Measurements from ENCODE around the gene SOX5.

The SOX5 gene

DNA sequence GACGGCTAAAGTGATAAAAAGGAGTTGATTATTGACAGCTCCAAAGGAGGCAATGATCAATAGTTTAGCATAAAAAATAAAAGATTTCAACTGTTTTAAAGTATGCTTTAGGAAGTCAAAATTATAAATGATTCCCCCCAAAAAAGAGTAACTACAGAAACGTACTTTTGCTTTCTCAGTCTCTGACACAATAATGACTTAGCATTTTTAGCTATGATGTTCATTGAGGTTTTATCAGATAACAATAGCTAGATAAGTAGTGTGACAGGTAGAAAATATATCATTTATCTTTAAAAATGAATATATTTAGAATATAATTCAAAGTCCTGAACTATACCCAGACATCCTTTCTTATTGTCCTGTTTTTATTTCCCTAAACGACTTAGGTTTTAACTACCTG is 352.9 kb downstream of the SOX5 start:
- DNase-seq (ENCODE audit: low spot score), result no peak

DNA sequence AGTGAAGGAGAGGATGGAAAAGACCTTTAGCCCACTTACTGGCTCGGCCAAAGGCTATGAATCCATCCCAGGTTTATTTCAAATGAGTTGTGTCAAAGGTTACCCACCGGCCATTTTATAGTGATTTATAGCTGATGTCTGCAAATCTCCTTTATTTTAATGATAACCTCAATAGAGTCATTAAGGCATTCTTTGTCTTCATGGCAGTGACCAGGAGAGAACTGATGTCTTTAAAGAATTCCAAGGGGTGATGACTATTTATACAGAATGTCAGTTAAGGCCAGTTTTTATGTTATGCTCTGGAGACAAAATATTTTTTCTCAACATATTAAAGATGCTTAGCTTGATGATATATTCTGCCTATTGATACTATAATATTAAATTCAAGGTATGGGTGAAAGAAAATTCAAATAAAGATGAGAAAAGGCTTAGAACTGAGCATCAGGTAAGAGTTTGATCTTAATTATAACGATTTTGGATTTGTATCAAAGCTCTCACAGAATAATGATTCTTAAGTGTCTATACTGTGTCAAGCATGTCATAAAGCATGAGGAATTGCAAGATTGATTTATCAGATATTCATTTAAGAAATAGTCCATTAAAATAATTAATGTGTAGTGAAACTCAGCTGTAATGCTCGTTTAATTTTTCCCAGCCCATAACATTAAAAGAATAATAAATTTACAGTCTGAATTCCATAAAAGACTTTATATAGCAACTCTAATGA is 361.5 kb downstream of the SOX5 start:
- no peak for DNase-seq (ENCODE audit: low spot score)

DNA sequence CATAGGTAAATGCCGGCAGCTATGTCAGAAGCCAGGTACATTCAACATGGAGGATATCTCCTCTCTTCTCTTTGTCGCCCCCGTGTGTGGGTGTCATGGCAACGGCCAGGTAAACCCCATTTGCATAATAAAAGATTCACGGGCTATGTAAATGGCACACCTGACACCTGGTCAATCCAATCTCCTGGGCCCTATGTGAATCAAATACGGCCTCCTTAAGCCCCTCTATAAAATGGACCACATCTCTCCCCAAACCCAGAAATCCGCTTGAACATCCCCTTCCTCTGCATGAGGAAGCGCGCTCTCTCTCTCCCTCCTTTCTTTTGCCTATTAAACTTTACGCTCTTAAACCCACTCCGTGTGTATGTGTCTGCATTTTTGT is 363.7 kb downstream of the SOX5 start:
- DNase-seq (ENCODE audit: low spot score), result no peak

DNA sequence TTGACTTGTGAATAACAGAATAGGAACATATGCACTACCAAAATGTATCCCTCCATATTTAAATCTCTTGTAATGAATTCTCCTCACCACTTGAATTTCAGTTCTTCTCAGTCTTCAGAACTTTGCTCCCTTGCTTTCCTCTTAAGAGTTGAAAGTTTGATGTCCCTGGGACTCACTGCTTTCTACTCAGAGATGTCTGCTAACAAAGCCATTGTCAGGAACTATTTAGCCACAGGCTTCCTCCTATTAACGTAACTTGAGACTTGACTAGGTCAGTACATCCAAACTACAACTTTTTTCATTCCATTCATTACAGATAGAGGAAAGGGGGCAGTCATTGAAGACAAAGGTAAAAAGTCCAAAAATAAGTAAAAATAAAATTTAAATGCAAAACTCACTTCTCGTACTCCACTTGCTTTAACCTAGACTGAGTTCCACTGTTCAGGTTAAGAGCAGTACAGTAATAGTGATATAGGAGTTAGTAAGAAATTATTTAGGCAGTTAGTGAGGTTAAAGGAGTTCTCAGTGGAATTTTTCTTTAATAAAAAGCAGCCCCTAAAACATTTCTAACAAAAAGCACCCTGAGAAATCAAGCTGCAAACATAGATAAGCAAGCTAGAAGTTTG is 364.2 kb downstream of the SOX5 start:
- DNase-seq (ENCODE audit: low spot score), result no peak

DNA sequence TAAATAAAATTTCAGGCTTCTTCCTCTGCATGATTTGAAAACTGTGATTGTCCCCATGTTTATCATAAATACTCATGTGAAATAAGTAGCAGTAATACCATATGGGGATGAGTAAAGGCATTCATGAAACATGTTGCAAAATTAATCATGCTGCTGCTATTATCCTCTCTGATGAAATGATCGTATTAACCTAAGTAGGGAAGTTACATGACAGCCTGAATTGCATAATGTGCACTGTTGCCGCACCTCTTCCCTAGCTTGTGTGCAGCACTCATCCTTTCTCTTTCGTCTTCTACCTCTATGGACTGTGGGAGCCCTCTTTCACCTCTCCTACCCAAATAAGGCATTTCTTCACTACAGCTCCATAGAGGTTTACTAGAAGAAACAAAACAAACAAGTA is 367.6 kb downstream of the SOX5 start:
- no peak for DNase-seq (ENCODE audit: low spot score)

DNA sequence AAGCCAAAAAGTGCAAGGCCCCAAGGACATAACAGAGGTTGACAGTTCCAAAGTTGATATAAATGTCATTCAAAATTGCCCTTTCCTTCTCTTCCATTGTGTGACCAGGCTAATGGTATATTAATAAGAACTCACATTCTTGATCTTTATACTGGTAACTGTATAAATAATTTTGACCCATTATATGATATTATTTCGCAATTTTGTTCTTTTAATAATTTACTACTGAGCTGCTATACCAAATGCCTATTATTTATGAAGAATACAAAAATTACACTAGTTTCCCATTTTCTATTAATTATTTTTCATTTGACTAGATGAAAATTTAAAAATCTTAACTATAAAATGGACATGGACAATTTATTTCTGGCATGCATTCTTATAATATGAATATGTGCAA is 370.2 kb downstream of the SOX5 start:
- DNase-seq (ENCODE audit: low spot score), result no peak

DNA sequence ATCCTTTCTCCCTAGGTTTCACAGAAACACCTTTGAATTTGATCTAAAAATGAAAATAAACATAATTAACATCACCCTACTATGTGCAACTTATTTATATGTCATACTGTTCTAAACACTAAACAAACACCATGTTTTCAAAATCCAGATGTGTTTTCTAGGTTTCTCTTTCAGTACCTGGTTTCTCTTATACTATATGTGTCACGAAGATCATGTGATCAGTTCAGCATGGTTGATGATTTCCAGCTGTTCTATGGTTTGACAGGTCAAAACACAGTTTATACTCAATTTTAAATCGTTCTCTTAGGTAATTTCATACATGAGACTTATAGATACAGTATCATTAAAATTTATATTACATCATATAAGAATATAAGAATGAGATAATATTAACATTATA is 373.1 kb downstream of the SOX5 start:
- DNase-seq (ENCODE audit: low spot score), result no peak

DNA sequence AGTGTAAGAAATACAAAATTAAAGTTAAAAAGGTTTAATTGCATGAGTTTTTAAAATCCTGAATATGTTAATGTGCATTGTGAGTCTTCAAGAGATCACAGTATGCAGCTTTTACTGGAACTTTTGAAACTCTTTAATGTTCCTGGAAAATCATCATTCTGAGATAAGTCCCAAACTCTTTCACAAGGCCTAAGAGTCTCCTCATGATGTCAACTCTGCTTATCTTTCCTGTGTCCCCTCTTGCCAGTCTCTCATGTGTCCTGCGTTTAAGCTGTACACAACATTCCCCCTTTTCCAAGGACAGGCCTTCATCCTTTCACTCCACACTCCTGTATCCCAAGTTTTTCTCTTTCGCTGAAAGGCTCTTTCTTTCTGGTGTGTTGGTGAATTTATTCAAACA is 380.1 kb downstream of the SOX5 start:
- DNase-seq (ENCODE audit: low spot score), result no peak

DNA sequence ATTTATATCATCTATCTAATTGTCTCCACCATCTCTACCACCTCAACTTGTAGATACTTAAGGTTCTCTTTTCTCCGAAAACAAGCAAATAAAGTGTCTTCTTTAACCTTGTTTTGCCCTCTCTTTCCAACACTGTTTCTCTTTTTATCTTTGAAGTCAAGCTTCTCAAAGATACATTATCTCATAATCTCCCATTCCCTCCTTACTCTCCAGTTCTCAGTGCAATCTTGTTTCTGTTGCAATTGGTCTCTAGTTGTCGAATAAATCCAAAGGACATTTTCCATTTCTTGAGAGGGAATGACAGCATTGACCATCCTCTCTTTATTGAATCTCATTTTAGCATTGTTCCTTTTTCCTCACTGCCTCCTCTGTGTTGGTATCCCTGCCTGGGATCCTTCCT is 383.3 kb downstream of the SOX5 start:
- no peak for DNase-seq (ENCODE audit: low spot score)

DNA sequence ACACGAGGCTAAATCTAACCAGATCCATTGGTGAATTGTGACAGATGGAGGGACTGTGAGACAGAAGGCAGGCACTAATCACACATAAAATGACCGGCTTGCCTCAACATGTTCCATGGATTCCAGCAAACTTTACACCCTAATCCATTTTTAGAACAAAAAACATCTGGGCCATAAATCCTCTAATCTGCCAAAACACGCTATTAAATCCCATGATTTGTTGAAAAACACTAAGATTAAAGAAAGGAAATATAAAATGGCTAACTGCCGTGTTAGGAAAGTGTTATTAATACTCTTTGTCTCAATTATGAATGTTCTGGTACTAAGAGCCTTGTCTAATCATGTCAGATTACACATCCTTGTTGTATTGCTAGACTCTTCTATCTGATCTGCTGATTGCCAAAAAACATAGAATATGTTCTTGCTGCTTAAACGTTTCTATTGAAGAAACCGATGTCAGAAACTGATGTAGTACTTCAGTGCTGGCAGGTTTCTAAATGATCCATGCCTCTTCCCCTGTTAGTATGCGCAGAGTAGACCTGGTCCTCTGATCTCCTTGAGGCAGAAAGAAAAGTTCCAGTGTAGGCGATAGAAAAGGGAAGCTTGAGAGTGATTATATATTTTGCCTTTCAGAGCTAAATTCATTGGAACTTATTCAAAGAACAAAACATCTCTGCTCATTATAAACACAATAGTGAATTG is 384.9 kb downstream of the SOX5 start:
- DNase-seq (ENCODE audit: low spot score), result no peak

DNA sequence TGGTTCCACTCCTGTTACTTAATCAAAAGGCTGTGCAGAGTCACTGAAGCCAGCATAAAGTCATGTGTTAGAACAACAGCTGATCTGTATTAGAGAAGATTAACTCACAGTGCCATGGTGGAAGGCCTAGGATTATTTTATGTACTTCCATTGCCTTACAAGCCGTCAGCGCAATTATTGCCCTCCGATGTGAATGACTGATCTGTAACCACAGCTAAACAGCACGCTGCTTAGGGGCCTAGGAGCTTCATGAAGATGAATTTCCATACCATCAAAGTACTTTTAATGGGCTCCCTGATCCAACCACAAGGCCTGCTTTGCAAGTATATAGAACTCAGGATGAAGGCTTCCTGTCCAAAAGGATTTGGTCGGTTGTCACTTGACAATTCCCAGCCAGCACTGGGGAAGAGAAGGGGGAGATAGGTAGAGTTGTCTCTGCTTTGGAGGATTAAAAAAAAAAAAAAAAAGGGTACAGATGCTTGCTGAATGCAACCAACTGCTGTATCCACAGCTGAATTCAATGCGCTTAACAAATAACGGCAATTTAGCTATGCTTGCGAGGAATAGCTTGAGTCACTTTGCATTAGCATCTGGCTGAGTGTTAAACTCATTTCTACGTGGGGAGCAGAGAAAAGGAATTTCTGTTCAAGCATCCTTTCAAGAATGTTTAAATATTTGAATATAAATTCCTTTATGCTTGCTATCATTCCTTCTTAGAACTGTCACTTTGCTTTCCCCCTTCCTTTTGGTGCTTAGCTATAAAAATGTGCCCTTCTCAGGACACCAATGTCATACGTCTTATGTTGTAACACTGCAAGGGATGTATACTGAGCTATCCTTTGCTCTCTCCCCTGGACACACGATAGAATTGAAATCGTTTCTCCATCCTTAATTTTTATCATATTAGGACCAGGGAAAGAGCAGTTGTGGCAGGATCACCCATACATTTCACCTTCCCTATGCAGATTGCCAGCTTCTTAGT is 387.8 kb downstream of the SOX5 start:
- no peak for DNase-seq (ENCODE audit: low spot score)

DNA sequence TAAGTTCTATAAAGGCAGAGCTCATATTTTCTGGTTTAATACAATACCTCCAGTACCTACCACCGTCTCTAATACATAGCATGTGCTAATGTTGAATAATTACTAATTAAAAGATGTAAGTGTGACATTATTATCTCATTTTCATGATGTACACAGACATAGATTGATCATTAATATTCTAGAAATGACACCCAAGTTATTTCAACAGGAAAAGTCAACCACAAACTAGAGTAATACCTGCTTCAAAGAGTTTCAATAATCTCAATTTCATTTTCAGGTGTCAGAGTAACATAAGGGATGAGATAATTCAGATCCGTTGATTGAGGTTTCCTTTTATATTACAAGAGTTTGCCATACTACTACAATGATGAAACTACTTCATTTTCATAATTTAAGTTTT is 388.9 kb downstream of the SOX5 start:
- DNase-seq (ENCODE audit: low spot score), result no peak

DNA sequence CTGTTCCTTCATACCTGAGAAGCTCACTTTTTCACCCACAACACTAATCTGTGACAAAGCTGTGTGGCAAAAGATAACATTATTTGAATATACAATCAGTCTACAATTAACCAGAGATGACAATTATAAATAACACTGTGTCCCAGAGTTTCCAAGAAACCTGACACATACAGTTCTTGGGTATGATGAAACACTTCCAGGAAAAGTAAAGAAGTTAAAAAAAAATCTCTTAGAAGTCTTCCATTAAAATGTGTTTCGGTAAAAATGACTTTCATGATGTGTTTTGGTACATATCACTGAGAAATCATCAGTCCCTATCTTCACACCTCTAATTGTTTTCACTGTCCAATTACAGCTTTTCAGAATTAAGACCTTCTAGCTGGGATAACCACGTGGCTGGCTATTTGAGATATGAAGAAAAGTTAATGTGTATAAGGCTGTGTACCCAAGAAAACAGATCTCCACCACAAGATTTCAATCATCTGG is 390.2 kb downstream of the SOX5 start:
- DNase-seq (ENCODE audit: low spot score), result no peak

DNA sequence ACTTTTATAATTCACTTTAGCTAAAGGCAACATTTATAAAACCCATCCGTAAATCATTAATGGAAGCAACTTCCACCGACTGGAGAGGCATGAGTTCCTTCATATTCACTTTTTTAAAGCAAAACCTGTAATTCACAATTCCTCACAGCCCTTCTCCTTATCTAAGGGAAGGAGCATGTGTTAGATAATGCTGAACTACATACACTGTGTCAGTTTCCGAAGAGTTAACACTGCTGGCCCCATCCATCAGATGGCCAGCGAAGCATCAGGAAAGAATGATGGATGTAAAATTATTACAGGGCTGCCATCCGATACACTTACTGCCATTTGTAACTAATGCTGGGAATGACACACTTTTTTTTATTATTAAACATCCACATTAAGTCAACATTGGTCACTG is 392.8 kb downstream of the SOX5 start:
- DNase-seq (ENCODE audit: low spot score), result no peak

DNA sequence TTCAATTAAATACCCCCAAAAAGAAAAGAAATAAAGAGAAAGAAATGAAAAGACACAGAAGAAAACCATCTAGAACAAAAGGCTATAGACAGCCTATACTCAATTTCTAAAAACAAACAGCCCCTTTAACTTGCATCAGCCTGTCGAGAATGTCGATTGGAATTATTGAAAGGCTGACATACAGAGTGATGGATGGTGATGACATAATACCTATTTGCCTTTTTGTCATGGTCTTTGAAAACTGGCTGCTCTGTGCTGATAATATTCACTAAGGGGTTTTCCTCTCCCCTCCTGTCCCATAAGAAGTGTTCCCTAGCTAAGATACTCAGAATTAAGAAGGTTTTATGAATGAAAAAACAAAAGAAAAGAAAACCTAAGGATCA is 393.7 kb downstream of the SOX5 start:
- DNase-seq (ENCODE audit: low spot score), result no peak

DNA sequence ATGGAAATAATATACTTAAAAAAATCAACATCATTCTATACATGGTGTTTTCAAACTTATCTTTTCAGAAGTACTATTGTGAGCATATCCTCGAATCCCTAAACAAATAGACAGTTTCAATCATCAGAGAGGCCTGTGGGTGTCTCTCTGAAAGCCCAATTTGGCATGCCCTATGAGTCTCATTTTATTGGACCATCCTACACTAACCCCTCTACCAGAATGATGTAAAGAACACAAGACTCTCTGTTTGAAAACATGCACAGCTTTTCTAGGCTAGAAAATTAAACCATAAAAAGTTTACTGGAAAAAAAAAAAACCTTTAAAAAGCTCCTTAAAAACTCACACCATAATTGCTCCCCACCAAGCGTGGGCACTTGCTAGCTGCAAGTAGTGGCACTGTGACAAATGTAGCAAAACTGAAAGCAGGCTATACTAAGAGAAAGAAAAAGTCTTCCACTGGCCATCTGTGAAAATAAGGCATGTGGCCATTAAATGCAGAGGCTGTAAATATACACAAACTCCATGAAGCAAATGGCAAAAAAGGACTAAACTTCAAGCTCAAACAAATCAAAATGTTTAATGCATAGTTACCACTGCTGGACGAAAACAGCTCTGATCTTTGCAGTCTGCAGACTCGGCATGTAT is 394.2 kb downstream of the SOX5 start:
- no peak for DNase-seq (ENCODE audit: low spot score)

DNA sequence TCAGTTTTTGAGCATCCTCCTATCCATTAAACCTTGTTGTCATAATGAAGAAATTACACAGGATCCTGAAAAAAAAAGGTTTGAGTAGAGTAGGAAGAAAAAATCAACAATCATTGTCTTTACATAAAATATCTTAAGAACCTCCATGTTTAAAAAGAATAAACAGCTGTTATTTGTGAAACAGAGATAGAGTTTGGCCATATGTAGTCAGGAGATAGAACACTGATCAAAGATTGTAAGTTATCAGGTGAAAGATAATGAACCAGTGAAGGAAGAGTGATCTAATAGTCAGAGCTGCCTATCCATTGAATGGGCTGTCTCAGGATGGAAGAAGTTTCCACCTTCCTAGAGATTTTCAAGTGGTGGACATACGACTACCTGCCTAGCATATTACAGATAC is 397.1 kb downstream of the SOX5 start:
- DNase-seq (ENCODE audit: low spot score), result no peak

DNA sequence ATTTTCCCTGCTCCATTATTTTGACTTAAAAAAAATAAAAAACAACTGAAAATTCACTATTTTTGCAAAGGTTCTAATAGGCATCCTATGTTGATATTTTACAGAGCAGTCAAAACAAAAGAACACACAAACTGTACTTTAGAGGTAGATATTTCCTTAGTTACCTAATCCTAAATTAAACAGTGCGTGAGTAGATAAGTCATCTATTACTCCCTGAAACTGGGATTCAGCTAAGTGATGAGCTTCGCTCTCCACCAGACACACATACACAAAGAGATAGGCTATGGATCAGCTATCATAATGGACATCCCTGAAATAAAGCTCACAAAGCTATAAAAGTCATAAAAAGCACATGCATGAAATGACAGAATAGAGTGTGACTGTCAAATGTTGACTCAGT is 398.7 kb downstream of the SOX5 start:
- DNase-seq (ENCODE audit: low spot score), result no peak

DNA sequence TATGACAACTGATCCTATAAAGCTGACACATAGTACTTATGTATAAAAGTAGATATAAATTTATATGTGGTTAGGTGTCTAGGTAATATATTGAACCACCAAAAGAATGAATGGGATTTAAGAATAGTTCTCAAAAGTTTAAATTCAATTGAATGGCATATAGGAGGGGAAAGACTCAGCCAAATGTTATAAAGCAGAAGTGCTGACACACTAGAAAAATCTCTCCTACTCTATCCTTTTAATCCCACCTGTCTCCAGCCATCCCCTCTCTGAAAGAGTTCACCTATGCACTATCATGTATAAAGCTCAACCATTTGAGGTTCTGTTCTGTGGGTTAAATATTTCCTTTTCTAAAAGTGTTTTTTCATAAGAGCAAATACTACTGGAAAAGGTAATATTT is 400.7 kb downstream of the SOX5 start:
- DNase-seq (ENCODE audit: low spot score), result no peak

DNA sequence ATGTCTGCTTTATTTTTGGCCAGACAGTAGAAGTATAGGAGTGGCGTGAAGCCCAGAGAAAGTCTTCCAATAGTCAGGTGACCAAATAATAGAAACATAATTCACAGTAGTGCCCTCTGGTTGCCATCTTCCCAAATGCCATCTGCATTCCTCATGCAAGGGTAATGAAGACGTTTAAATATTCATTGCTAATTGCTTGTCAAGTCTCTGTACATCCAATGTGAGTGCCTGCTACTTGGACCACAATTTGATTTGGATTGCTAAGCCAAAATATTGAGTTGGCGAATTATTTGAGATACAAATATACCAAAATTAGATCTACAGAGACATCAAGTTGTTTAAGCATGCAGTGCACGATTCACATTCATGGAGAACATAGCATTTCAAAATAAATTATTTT is 402.7 kb downstream of the SOX5 start:
- DNase-seq (ENCODE audit: low spot score), result no peak

DNA sequence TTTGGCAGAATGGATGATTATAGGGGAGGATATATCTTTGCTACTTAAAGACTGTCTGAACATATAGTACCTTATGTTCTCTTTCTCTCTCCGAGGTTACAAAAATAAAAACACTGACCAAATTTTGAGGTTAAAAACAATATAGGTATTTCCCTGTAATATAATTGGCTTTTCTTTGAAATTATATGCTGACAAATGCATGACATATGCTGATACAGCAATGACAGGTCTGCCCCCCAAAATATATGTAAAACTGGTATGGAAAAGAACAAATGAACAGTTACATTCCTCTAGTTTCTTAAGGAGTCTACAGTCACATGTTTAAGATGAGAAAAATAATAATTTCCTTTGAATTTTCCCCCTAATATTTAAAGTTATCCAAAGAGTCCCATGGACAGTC is 405.7 kb downstream of the SOX5 start:
- no peak for DNase-seq (ENCODE audit: low spot score)

DNA sequence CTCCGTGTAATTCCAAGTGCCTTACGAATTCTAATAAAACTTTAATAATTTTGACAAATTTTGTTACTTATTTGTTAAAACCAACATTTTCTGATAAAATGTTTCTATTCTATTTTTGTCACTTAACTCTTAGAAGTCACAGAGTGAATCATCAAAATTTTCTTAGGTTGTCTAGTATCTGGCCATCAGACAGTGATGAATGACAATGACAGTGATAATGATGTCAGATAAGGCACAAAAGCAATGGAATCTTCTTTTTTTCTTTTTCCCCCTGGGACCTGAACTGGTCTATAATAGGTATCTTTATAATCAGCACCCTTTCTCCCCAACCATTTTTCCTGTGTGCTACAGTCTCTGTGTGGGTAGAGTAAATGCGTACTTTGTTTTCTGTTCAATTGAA is 407.3 kb downstream of the SOX5 start:
- no peak for DNase-seq (ENCODE audit: low spot score)

Measured in SW480 (cell line).